ENCODE results near the gene TMEM52.
A peak's percentile ranks its signal among the peaks of the same experiment; 100 is the strongest.

Gene TMEM52

DNA sequence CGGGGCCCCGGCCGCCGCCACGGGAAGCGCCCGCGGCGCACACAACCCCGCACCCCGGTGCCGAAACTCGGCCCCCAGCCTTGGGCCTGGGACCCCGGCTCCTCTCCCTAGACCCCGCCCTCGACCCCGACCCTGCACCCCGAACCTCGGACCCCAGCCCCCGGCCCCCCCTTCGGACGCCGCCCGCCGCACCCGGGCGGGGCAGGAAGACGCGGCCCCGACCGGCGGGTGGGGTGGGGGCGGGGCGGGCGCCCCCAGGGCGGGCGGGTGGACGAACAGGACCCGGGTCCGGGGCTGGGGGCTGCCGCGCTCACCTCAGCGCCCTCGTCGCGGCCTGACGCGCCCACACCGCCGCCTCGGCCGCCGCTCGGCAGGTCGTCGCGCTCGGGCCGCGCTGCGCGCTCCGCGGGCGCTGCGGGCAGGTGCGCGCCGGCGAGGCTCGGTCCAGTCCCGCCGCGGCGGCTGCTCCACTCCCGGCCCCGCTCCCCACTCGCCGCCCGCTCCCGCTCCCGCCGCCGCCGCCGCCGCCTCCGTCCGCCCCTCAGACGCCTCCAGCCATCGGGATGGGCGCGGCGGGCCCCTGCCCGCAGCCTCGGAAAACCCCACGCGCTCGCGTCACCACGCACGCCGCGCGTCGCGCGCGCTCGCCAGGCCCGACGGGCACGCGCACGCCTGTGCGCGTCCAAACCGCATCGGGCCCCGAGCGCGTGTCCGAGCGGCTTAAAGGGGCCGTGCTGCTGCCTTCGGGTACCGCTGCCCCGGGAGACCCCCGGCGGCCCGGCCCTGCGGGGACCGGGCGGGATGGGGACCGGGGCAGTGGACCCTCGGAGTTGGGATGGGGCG, 28.4 kb downstream of the TMEM52 start, which contains the start of gene GNB1:
GNB1 (minus strand) TSS at position 582 of the 843 bp plus-strand sequence. CDS start 65,634 bp downstream, outside the sequence.
- TF ChIP-seq BACH2 (CRISPR knock-in tag; IDR thresholded peaks at IDR 0.05; ENCODE audit: borderline replicate concordance) (0 out of 2 replicates have a peak, but pooled peaks have one; percentile 51), TCF4 (CRISPR knock-in tag; IDR thresholded peaks at IDR 0.05; ENCODE audit: borderline replicate concordance) (no peak), ZFP30 (CRISPR knock-in tag; IDR thresholded peaks at IDR 0.05) (no peak), SNAI2 (CRISPR knock-in tag; IDR thresholded peaks at IDR 0.05) (peak; percentile 90), CSDC2 (CRISPR knock-in tag; IDR thresholded peaks at IDR 0.05) (peak; percentile 94), ZFP3 (CRISPR knock-in tag; IDR thresholded peaks at IDR 0.05) (peak; percentile 79; the same call in 1 of the 2 replicates)
- TF ChIP-seq, protein P1, sequence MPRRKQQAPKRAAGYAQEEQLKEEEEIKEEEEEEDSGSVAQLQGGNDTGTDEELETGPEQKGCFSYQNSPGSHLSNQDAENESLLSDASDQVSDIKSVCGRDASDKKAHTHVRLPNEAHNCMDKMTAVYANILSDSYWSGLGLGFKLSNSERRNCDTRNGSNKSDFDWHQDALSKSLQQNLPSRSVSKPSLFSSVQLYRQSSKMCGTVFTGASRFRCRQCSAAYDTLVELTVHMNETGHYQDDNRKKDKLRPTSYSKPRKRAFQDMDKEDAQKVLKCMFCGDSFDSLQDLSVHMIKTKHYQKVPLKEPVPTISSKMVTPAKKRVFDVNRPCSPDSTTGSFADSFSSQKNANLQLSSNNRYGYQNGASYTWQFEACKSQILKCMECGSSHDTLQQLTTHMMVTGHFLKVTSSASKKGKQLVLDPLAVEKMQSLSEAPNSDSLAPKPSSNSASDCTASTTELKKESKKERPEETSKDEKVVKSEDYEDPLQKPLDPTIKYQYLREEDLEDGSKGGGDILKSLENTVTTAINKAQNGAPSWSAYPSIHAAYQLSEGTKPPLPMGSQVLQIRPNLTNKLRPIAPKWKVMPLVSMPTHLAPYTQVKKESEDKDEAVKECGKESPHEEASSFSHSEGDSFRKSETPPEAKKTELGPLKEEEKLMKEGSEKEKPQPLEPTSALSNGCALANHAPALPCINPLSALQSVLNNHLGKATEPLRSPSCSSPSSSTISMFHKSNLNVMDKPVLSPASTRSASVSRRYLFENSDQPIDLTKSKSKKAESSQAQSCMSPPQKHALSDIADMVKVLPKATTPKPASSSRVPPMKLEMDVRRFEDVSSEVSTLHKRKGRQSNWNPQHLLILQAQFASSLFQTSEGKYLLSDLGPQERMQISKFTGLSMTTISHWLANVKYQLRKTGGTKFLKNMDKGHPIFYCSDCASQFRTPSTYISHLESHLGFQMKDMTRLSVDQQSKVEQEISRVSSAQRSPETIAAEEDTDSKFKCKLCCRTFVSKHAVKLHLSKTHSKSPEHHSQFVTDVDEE (CRISPR knock-in tag; IDR thresholded peaks at IDR 0.05), result peak; percentile 93
- TF ChIP-seq, protein P2, sequence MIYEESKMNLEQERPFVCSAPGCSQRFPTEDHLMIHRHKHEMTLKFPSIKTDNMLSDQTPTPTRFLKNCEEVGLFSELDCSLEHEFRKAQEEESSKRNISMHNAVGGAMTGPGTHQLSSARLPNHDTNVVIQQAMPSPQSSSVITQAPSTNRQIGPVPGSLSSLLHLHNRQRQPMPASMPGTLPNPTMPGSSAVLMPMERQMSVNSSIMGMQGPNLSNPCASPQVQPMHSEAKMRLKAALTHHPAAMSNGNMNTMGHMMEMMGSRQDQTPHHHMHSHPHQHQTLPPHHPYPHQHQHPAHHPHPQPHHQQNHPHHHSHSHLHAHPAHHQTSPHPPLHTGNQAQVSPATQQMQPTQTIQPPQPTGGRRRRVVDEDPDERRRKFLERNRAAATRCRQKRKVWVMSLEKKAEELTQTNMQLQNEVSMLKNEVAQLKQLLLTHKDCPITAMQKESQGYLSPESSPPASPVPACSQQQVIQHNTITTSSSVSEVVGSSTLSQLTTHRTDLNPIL (CRISPR knock-in tag; IDR thresholded peaks at IDR 0.05; ENCODE audit: low read depth), result no peak
- peak; percentile 65 for ATAC-seq

DNA sequence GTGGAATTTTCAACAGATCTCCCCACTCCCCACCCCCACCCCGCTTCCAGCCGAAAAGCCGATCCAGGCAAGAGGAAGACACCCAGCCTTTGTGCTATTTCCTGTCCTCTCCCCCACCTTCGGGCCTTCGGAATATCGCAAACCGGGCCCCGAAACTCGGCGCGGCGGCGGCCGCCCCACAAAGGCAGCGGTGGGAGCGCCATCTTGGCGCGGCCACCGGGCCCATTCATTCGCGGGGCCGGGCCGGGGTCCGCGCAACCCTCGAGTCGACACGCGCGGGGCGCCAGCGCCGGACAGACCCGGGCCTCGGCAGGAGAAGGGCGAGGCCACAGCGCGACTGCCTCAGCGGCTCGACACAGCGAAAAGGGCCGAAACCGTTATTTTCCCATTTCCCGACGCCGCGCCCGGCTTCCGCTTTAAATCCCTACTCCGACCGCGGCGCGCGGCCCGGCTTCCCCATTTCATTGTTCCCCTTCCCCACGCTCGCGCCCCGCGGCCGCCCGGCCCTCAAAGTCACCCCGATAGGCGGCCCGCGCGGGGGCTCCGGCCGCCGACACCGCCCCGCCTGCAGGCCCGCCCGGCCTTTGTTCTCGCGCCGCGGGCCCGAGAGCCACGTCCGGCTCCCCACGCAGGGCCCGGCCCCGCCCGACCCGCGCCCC, 29.1 kb downstream of the TMEM52 start:
- peak; percentile 14; the same call in 2 of the 3 replicates for ATAC-seq
- no peak for TF ChIP-seq OSR1 (CRISPR knock-in tag; IDR thresholded peaks at IDR 0.05)
- TF ChIP-seq GLIS3 (CRISPR knock-in tag; IDR thresholded peaks at IDR 0.05), result 0 out of 2 replicates have a peak, but pooled peaks have one; percentile 24

DNA sequence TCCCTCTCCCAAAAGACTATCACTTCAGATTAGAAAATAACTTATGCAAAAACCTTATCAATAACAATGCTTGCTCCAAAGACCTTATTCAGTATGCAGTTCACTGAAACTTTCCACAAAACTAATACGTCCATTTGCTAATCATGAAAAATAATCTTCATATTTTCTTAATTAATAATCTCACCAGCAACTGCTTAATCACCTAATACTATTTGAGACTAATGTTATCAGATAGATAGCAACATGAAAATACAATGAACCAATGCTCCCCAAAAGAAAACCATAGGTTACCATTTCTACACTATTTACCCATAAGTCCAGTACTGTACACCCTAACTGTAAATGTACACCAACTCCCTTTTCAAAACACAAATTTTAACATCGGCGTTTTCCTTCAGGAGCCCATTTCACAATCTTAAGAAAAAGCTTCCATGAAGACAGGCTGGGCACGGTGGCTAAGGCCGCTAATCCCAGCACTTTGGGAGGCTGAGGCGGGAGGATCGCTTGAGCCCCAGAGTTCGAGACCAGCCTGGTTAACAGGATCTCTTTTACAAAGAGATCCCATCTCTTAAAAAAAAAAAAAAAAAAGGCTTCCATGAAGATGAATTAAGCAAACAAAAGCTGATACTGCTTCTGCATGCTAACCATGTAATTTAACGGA, 29.9 kb downstream of the TMEM52 start:
- no peak for TF ChIP-seq ZNF565 (CRISPR knock-in tag; conservative IDR thresholded peaks at IDR 0.05; ENCODE audit: low read depth)
- TF ChIP-seq ESRRG (CRISPR knock-in tag; IDR thresholded peaks at IDR 0.05), result no peak
- TF ChIP-seq TCF4 (CRISPR knock-in tag; IDR thresholded peaks at IDR 0.05; ENCODE audit: borderline replicate concordance), result no peak
- TF ChIP-seq ISL1 (CRISPR knock-in tag; IDR thresholded peaks at IDR 0.05), result no peak
- TF ChIP-seq ZNF8 (CRISPR knock-in tag; IDR thresholded peaks at IDR 0.05), result no peak
- TF ChIP-seq ZFP30 (CRISPR knock-in tag; IDR thresholded peaks at IDR 0.05), result no peak
- no peak for TF ChIP-seq ZNF70 (CRISPR knock-in tag; IDR thresholded peaks at IDR 0.05)
- TF ChIP-seq, protein P3, sequence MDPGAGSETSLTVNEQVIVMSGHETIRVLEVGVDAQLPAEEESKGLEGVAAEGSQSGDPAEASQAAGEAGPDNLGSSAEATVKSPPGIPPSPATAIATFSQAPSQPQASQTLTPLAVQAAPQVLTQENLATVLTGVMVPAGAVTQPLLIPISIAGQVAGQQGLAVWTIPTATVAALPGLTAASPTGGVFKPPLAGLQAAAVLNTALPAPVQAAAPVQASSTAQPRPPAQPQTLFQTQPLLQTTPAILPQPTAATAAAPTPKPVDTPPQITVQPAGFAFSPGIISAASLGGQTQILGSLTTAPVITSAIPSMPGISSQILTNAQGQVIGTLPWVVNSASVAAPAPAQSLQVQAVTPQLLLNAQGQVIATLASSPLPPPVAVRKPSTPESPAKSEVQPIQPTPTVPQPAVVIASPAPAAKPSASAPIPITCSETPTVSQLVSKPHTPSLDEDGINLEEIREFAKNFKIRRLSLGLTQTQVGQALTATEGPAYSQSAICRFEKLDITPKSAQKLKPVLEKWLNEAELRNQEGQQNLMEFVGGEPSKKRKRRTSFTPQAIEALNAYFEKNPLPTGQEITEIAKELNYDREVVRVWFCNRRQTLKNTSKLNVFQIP (CRISPR knock-in tag; IDR thresholded peaks at IDR 0.05; ENCODE audit: borderline replicate concordance, low read depth), result no peak
- no peak for TF ChIP-seq OSR1 (CRISPR knock-in tag; IDR thresholded peaks at IDR 0.05)
- TF ChIP-seq, protein P4, sequence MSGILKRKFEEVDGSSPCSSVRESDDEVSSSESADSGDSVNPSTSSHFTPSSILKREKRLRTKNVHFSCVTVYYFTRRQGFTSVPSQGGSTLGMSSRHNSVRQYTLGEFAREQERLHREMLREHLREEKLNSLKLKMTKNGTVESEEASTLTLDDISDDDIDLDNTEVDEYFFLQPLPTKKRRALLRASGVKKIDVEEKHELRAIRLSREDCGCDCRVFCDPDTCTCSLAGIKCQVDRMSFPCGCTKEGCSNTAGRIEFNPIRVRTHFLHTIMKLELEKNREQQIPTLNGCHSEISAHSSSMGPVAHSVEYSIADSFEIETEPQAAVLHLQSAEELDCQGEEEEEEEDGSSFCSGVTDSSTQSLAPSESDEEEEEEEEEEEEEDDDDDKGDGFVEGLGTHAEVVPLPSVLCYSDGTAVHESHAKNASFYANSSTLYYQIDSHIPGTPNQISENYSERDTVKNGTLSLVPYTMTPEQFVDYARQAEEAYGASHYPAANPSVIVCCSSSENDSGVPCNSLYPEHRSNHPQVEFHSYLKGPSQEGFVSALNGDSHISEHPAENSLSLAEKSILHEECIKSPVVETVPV (CRISPR knock-in tag; IDR thresholded peaks at IDR 0.05), result no peak
- no peak for TF ChIP-seq PPARA (CRISPR knock-in tag; IDR thresholded peaks at IDR 0.05; ENCODE audit: borderline replicate concordance)
- no peak for TF ChIP-seq ARNTL (CRISPR knock-in tag; IDR thresholded peaks at IDR 0.05; ENCODE audit: borderline replicate concordance, low read depth)
- TF ChIP-seq RARB (CRISPR knock-in tag; IDR thresholded peaks at IDR 0.05), result no peak
- no peak for ATAC-seq

DNA sequence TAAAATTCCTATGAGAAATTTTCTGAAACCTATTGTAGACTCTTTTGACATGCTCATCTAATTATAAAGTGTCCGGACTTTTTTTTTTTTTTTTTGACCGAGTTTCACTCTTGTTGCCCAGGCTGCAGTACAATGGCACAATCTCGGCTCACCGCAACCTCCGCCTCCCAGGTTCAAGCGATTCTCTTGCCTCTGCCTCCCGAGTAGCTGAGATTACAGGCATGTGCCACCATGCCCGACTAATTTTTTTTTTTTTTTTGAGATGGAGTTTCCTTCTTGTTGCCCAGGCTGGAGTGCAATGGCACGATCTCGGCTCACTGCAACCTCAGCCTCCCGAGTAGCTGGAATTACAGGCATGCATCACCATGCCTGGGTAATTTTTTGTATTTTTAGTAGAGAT, 35.2 kb downstream of the TMEM52 start:
- peak; percentile 10 for ATAC-seq

All from SK-N-SH treated with all-trans-retinoic acid at 6 μM for 48 hours (cell line).